OCI-LY7 (cell line): ENCODE measurements around the gene SLC25A24.
"Not testable (repeated sequence)": the region's sequence is repeated elsewhere in the genome, so short reads cannot be mapped to it uniquely, and the experiment has no call there.

Source experiments
- EZH2phosphoT487 ChIP-seq: fragments of 200-600 bp; sonication (generic); IDR thresholded peaks from 2 replicates; pipeline ENCODE4 v1.6.1; 2018; ENCODE audit warnings: low read depth, borderline replicate concordance, mild to moderate bottlenecking, mixed run types, antibody characterized with exemption, low read length, moderate library complexity, mixed read lengths
- TF ChIP-seq, protein P1 (sequence below): fragments of 200-600 bp; sonication (generic); conservative IDR thresholded peaks from 2 replicates; pipeline ENCODE4 v1.5.1; 2014; ENCODE audit warnings: mild to moderate bottlenecking, antibody characterized with exemption, low read length, moderate library complexity, mixed read lengths

DNA sequence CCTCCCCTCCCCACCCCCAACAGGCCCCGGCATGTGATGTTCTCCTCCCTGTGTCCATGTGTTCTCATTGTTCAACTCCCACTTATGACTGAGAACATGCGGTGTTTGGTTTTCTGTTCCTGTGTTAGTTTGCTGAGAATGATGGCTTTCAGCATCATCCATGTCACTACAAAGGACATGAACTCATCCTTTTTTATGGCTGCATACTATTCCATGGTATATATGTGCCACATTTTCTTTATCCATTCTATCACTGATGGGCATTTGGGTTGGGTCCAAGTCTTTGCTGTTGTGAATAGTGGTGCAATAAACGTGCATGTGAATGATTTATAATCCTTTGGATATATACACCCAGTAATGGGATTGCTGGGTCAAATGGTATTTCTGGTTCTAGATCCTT is 3.4 kb upstream of the SLC25A24 start:
- TF ChIP-seq, protein P1, sequence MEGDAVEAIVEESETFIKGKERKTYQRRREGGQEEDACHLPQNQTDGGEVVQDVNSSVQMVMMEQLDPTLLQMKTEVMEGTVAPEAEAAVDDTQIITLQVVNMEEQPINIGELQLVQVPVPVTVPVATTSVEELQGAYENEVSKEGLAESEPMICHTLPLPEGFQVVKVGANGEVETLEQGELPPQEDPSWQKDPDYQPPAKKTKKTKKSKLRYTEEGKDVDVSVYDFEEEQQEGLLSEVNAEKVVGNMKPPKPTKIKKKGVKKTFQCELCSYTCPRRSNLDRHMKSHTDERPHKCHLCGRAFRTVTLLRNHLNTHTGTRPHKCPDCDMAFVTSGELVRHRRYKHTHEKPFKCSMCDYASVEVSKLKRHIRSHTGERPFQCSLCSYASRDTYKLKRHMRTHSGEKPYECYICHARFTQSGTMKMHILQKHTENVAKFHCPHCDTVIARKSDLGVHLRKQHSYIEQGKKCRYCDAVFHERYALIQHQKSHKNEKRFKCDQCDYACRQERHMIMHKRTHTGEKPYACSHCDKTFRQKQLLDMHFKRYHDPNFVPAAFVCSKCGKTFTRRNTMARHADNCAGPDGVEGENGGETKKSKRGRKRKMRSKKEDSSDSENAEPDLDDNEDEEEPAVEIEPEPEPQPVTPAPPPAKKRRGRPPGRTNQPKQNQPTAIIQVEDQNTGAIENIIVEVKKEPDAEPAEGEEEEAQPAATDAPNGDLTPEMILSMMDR, result not testable (repeated sequence)
- not testable (repeated sequence) for TF ChIP-seq EZH2phosphoT487
